ENCODE data around the gene NEURL3.

DNA sequence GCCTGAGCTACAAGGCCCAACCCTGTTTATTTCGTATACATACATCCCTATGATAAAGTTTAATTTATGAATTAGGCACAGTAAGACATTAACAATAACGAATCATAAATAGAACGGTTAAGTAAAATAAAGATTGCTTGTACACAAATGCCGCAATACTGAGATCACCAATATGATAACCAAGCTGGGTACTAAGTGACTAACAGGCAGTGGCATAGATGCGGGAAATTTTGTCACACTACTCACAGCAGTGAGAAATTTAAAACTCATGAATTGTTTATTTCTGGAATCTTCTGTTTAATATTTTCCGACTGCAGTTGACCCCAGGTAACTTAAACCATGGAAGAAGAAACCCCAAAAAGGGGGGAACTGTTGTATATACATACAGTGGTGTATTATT is 33.4 kb downstream of the NEURL3 start:
- no peak for TF ChIP-seq OSR1 (CRISPR knock-in tag; IDR thresholded peaks at IDR 0.05)
- no peak for TF ChIP-seq CSDC2 (CRISPR knock-in tag; IDR thresholded peaks at IDR 0.05)
- TF ChIP-seq, protein P1, sequence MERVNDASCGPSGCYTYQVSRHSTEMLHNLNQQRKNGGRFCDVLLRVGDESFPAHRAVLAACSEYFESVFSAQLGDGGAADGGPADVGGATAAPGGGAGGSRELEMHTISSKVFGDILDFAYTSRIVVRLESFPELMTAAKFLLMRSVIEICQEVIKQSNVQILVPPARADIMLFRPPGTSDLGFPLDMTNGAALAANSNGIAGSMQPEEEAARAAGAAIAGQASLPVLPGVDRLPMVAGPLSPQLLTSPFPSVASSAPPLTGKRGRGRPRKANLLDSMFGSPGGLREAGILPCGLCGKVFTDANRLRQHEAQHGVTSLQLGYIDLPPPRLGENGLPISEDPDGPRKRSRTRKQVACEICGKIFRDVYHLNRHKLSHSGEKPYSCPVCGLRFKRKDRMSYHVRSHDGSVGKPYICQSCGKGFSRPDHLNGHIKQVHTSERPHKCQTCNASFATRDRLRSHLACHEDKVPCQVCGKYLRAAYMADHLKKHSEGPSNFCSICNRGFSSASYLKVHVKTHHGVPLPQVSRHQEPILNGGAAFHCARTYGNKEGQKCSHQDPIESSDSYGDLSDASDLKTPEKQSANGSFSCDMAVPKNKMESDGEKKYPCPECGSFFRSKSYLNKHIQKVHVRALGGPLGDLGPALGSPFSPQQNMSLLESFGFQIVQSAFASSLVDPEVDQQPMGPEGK (CRISPR knock-in tag; IDR thresholded peaks at IDR 0.05; ENCODE audit: borderline replicate concordance), result no peak
- TF ChIP-seq ARNTL (CRISPR knock-in tag; IDR thresholded peaks at IDR 0.05; ENCODE audit: borderline replicate concordance, low read depth), result no peak
- no peak for TF ChIP-seq ZFP30 (CRISPR knock-in tag; IDR thresholded peaks at IDR 0.05)
- TF ChIP-seq ZC3H10 (CRISPR knock-in tag; IDR thresholded peaks at IDR 0.05), result no peak
- no peak for TF ChIP-seq ZNF565 (CRISPR knock-in tag; conservative IDR thresholded peaks at IDR 0.05; ENCODE audit: low read depth)
- TF ChIP-seq ZFP3 (CRISPR knock-in tag; IDR thresholded peaks at IDR 0.05), result no peak
- no peak for TF ChIP-seq TOX (CRISPR knock-in tag; IDR thresholded peaks at IDR 0.05; ENCODE audit: borderline replicate concordance)

All from SK-N-SH treated with all-trans-retinoic acid at 6 μM for 48 hours (cell line).